ENCODE results near the gene PNKP.

The PNKP gene

GRCh38 chr19:49859682-49860335 lies 7.6 kb downstream of the PNKP start:
- no peak for DNase-seq

GRCh38 chr19:49858088-49858985 lies 9.0 kb downstream of the PNKP start:
- DNase-seq, result no peak

GRCh38 chr19:49857838-49858087 lies 9.6 kb downstream of the PNKP start:
- DNase-seq, result no peak

GRCh38 chr19:49857061-49857837 lies 10.1 kb downstream of the PNKP start:
- no peak for DNase-seq

- no peak for DNase-seq
These were observed 10.8 kb downstream of the PNKP start for GRCh38 chr19:49856574-49857021.

- no peak for DNase-seq
These were observed 11.5 kb downstream of the PNKP start for GRCh38 chr19:49855676-49856573.

GRCh38 chr19:49855277-49855675 lies 12.1 kb downstream of the PNKP start:
- no peak for DNase-seq

- no peak for DNase-seq
These were observed 12.8 kb downstream of the PNKP start for GRCh38 chr19:49854378-49855263.

- DNase-seq, result no peak
These were observed 13.5 kb downstream of the PNKP start for GRCh38 chr19:49853852-49854377.

GRCh38 chr19:49852631-49853126 lies 14.7 kb downstream of the PNKP start:
- DNase-seq, result no peak

GRCh38 chr19:49851456-49852259 lies 15.7 kb downstream of the PNKP start:
- DNase-seq, result peak in 2 of 4 experiments; percentile 31 to 42

- peak; percentile 96 to 98 (median 97) for DNase-seq
These were observed 16.7 kb downstream of the PNKP start, which contains the start of gene PTOV1 for GRCh38 chr19:49850487-49851342. Gene PTOV1 (plus strand): TSS chr19:49851159.

- DNase-seq, result no peak
These were observed 17.2 kb downstream of the PNKP start for GRCh38 chr19:49850221-49850486.

- no peak for DNase-seq
These were observed 17.7 kb downstream of the PNKP start for GRCh38 chr19:49849433-49850220.

GRCh38 chr19:49848938-49849337 lies 18.4 kb downstream of the PNKP start:
- no peak for DNase-seq

- peak; percentile 62 to 82 (median 74) for DNase-seq
These were observed 19.4 kb downstream of the PNKP start for GRCh38 chr19:49847731-49848696.

- no peak for DNase-seq
These were observed 21.0 kb downstream of the PNKP start for GRCh38 chr19:49846408-49846807.
